Large intestine (tissue), 3 donors: Measurements from ENCODE around the gene GPR150. TPM values are rescaled to one million over a fixed set of nuclear protein-coding genes. Genes with fewer than 3 reads are reported as not detected.

ENCODE experiments used
- DNase-seq, 2 donors: peaks; one replicate each; pipeline versions ENCODE4 v3.0.0 to v3.0.0-alpha.2; 2013
- H3K27ac ChIP-seq: one replicate; pipeline ENCODE4 v1.5.1; 2013; ENCODE audit warnings: low read length
- H3K27me3 ChIP-seq: 2 replicates; pipeline ENCODE4 v1.6.1; 2013; ENCODE audit warnings: low read length; ENCODE audit not compliant: control insufficient read depth, insufficient read depth
- H3K36me3 ChIP-seq: 2 replicates; pipeline ENCODE4 v1.6.1; 2013; ENCODE audit warnings: low read length; ENCODE audit not compliant: control insufficient read depth, insufficient read depth
- H3K4me1 ChIP-seq: one replicate; pipeline ENCODE4 v1.6.1; 2013; ENCODE audit warnings: low read length; ENCODE audit not compliant: control insufficient read depth, insufficient read depth
- H3K4me3 ChIP-seq: one replicate; pipeline ENCODE4 v1.5.1; 2013; ENCODE audit warnings: low read length
- H3K9me3 ChIP-seq: one replicate; pipeline ENCODE4 v1.6.1; 2013; ENCODE audit warnings: mild to moderate bottlenecking, low read depth, low read length, moderate library complexity; ENCODE audit not compliant: control insufficient read depth
- WGBS: methylation state at CpG from one replicate; pipeline ENCODE4 v1.1.5; 2013; ENCODE audit warnings: low lambda C conversion rate; ENCODE audit not compliant: insufficient coverage; 5-methylcytosine and 5-hydroxymethylcytosine counted together
- polyA plus RNA-seq: library from polyadenylated mRNA; unstranded; fragments of 120-200 nt; gene quantifications from one replicate; pipeline ENCODE4 v1.2.1, GENCODE V29; 2013

Gene GPR150
- polyA plus RNA-seq, 1 donor, result 0.90 TPM

DNA sequence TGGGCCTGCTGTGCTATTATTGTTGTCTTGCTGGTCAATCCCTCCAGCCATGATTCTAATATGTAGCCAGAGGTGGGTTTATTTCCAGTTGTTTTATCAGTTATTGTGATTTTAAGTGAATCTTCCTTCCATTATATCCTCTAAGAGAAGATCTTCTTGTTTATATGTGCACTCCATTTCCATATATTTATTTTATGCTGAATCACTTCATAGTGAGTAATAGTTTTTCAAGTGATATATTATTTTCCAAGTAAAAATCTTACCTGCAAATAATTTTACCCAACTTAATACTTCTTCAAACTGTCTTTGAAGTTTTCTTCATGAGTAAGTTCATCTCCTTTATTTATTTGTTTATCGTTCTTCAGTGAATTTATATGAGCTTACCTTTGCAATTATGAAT, 13.5 kb upstream of the GPR150 start:
- Histone ChIP-seq H3K27me3 (no peaks in the 10 kb centered on the region), H3K9me3 (no peaks in the 10 kb centered on the region), H3K27ac (no peak overlapping the region), H3K4me3 (no peak overlapping the region), H3K36me3 (peaks cover 9% of the 10 kb centered on the region), H3K4me1 (no peaks in the 10 kb centered on the region)
- DNase-seq, result no peak
- 100% methylated on average over 1 of the region's 1 CpG for WGBS

- WGBS, result no CpG with 5 or more reads among the region's 3 CpGs
- Histone ChIP-seq H3K27ac (no peak overlapping the region), H3K36me3 (no peaks in the 10 kb centered on the region), H3K4me3 (no peak overlapping the region), H3K4me1 (no peaks in the 10 kb centered on the region), H3K9me3 (no peaks in the 10 kb centered on the region), H3K27me3 (no peaks in the 10 kb centered on the region)
- DNase-seq, result no peak
Observed at GRCh38 chr5:95609711-95610110, 10.2 kb upstream of the GPR150 start.

GRCh38 chr5:95610546-95610945, 9.3 kb upstream of the GPR150 start:
- Histone ChIP-seq H3K4me1 (no peaks in the 10 kb centered on the region), H3K9me3 (no peaks in the 10 kb centered on the region), H3K36me3 (no peaks in the 10 kb centered on the region), H3K27me3 (no peaks in the 10 kb centered on the region), H3K4me3 (no peak overlapping the region), H3K27ac (no peak overlapping the region)
- WGBS, result no CpG with 5 or more reads among the region's 7 CpGs
- DNase-seq, result no peak

- no peaks in the 10 kb centered on the region for H3K9me3 ChIP-seq
- H3K4me3 ChIP-seq, result no peak overlapping the region
- DNase-seq, result no peak
- no peak overlapping the region for H3K27ac ChIP-seq
- WGBS, result no CpG with 5 or more reads among the region's 3 CpGs
- H3K4me1 ChIP-seq, result no peaks in the 10 kb centered on the region
- no peaks in the 10 kb centered on the region for H3K27me3 ChIP-seq
- H3K36me3 ChIP-seq, result no peaks in the 10 kb centered on the region
Observed at GRCh38 chr5:95611396-95611795, 8.5 kb upstream of the GPR150 start.

- H3K4me3 ChIP-seq, result no peak overlapping the region
- H3K36me3 ChIP-seq, result no peaks in the 10 kb centered on the region
- no peaks in the 10 kb centered on the region for H3K27me3 ChIP-seq
- DNase-seq, result no peak
- no peaks in the 10 kb centered on the region for H3K9me3 ChIP-seq
- H3K4me1 ChIP-seq, result no peaks in the 10 kb centered on the region
- WGBS, result 100% methylated on average over 1 of the region's 1 CpG
- no peak overlapping the region for H3K27ac ChIP-seq
Observed at GRCh38 chr5:95613514-95613913, 6.4 kb upstream of the GPR150 start.

DNA sequence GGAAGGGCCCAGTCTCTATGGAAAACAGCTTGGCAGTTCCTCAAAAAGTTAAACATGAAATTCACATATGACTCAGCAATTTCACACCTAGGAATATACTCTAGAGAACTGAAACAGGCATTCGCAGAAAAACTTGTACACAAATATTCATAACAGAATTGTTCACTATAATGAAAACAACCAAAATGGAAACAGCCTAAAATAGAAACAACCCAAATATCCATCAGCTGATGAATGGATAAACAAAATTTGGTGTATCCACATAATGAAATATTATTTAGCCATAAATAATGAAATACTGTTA, 4.8 kb upstream of the GPR150 start:
- H3K4me3 ChIP-seq, result no peak overlapping the region
- H3K9me3 ChIP-seq, result no peaks in the 10 kb centered on the region
- H3K36me3 ChIP-seq, result no peaks in the 10 kb centered on the region
- WGBS, result no CpG with 5 or more reads among the region's 1 CpG
- no peak for DNase-seq
- H3K4me1 ChIP-seq, result peaks cover 3% of the 10 kb centered on the region
- H3K27me3 ChIP-seq, result peaks cover 14% of the 10 kb centered on the region
- H3K27ac ChIP-seq, result no peak overlapping the region

- 94% methylated on average over 2 of the region's 5 CpGs for WGBS
- H3K4me3 ChIP-seq, result no peak overlapping the region
- H3K4me1 ChIP-seq, result peaks cover 9% of the 10 kb centered on the region
- H3K27ac ChIP-seq, result no peak overlapping the region
- H3K36me3 ChIP-seq, result no peaks in the 10 kb centered on the region
- no peak for DNase-seq
- H3K27me3 ChIP-seq, result peaks cover 17% of the 10 kb centered on the region
- H3K9me3 ChIP-seq, result peaks cover 4% of the 10 kb centered on the region
Observed at GRCh38 chr5:95617057-95617456, 2.8 kb upstream of the GPR150 start.

GRCh38 chr5:95619096-95619495, 791 bp upstream of the GPR150 start:
- Histone ChIP-seq H3K36me3 (no peaks in the 10 kb centered on the region), H3K27me3 (peaks cover 17% of the 10 kb centered on the region), H3K4me1 (peaks cover 13% of the 10 kb centered on the region), H3K4me3 (no peak overlapping the region), H3K27ac (no peak overlapping the region), H3K9me3 (peaks cover 4% of the 10 kb centered on the region)
- WGBS, result 67% methylated on average over 1 of the region's 4 CpGs
- DNase-seq, result no peak

DNA sequence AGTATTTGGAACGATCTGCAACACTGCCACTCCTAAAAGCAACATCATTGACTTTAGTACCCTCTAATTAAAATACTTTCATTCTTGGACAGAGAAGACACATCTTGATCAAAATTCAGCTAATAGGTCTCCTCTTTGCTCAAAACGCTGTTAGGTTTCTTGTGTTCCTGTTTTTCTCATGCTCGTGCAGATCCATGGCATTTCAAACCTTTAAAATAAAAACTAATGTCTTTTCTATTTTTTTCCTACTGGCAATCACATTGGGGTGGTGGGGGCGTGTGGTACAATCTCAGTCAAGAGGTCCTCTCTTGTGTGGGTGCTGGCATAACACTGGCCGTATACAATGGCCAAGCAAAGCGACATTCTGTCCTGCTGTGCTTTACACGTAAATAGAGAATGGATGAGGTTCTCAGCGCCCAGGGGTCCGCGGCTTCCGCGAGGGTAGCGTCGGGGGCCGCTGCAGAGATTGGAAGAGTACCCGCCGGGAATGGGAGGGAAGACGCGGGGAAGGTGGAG, 315 bp upstream of the GPR150 start:
- H3K27ac ChIP-seq, result no peak overlapping the region
- peak overlapping the region; percentile 52 for H3K4me3 ChIP-seq
- no peaks in the 10 kb centered on the region for H3K36me3 ChIP-seq
- peaks cover 13% of the 10 kb centered on the region for H3K4me1 ChIP-seq
- WGBS, result 80% methylated on average over 4 of the region's 19 CpGs
- peaks cover 4% of the 10 kb centered on the region for H3K9me3 ChIP-seq
- H3K27me3 ChIP-seq, result peaks cover 17% of the 10 kb centered on the region
- no peak for DNase-seq

GRCh38 chr5:95620870-95621838, 1.3 kb downstream of the GPR150 start:
- DNase-seq, result peak; percentile 20 to 79
- H3K27me3 ChIP-seq, result peaks cover 17% of the 10 kb centered on the region
- H3K4me1 ChIP-seq, result peaks cover 13% of the 10 kb centered on the region
- H3K4me3 ChIP-seq, result peak overlapping the region; percentile 17
- no CpG with 5 or more reads among the region's 92 CpGs for WGBS
- no peaks in the 10 kb centered on the region for H3K36me3 ChIP-seq
- peaks cover 4% of the 10 kb centered on the region for H3K9me3 ChIP-seq
- peak overlapping the region; percentile 46 for H3K27ac ChIP-seq
